8988T (cell line): ENCODE results near the gene ADAM12.
A peak's percentile ranks its signal among the peaks of the same experiment; 100 is the strongest.
"Not testable (repeated sequence)": the region's sequence is repeated elsewhere in the genome, so short reads cannot be mapped to it uniquely, and the experiment has no call there.

Experiments
- DNase-seq: peaks from one replicate; pipeline ENCODE4 v3.0.0; 2011

The ADAM12 gene

DNA sequence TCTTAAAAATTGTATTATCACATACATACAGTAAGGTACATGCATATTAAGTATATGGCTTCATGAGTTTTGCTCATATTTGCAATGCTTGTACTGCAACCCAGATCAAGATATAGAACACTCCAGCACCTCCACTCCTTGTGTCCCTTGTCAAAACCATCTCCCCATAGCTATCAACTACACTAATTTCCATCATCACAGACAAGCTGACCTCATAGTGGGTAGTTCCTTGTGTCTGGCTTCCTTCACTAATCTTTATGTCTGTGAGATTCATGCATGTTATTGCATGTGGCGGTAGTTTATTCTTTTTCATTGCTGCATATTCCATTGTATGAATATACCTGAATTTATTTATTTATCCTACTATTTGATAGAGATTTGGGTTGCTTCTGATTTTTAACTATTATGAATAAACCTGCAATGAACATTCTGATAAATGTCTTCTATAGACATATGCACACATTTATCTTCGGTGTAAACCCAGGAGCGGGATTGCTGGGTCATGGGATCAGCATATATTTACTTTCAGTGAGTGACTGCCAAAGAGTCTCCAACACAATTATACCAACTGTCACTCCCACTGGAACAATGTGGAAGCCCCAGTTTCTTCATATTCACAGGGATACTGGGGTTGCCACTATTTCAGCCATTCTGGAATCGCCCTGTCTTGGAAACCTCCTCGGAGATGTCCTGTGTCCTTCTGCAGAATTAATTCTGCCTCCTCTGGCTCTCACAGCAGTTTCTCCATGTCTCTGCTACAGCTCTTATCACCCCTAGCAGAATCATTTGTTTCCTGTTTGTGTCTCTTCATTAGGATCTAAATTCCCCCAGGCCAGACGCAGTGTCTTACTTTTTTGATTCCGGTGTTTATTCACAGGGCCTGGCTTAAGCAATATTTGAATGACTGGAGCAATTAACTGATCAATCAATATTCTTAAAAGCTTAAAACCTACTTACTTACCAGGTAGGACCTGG, 14.7 kb upstream of the ADAM12 start:
- DNase-seq: no peak

DNA sequence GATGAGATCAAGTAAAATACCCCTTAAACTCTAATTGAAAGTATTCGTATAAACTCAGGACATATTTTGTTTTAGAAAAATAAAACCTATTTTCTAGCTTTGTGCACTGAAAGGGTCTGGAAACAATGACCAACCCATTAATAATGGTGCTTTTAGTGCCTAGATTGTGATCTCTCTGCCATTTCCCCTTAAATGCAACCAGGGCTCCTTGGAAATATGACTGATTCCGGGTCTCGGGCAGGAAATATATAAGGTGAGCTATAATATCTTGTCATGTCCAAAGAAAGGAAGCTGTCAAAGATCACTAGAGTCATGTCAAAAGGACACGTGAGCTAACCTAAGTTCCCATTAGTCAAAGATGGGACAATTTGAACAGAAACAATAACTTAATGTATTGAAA, 12.4 kb upstream of the ADAM12 start:
- no peak for DNase-seq

DNA sequence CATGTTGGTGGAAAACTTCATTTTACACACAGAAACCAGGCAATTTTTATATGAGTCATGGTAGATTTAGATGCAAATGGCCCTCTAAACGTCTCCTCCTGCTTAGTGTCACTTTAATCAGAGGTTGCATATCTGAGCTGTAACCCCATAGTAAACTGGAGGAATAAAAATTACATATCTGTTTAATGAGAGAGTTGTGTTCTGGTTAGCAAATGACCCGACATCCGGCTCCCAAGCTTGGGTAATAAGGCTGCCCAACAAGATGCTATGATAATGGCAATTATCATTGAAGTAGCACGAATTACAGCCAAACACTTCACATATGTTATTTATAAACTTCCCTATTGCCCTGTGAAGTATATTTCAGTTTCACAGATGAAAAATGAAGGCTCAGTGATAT, 10.6 kb upstream of the ADAM12 start:
- no peak for DNase-seq

DNA sequence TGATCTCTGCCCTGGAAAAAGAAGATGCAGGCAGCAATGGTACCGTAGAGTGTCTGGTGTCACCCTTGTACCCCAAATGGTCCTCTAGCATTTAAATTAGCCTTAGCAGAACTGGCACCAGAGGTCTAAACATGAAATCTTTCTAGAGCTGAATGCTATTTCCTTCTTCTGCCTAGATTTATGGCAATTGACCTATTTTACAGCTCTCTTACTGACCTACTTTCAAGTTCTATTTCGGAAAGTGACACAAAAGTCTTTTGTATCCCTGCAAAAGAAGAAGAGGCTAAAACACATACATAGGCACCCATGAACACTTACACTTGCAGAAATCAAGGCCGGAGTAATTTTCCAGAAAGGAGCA, 10.1 kb upstream of the ADAM12 start:
- no peak for DNase-seq

DNA sequence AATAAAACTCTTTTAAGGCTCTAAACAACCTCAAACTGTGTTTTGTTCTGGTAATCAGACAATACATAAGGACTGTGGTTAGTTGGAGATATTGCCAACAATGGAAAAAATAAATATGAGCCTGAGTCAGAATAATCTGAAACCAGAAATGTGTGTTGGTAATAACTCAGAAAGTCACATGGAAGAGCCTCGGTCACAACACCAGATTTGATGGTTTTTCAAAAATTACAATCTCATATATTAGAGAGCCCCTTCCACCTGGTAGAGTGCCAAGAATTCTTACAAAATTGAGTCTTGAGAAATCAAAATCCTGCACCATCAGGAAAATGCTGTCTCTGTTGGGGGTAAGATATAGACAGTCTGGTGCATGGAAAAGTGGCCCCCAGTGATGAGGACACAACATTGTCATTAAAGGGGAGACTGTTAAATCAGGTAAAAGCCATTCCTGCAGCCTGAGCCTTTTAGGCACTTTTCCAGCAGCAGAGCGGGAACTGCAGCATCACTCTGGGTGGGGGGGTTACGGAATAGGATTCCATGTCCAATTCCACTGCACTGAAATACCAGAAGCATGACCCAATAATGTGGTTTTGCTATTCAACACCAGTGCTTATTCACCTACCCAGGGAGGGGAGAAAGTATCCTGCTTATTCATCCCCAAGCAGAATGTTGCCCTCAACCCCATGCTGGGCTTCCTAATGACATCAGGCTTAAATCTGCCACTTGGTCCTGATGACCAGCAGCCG, 9.5 kb upstream of the ADAM12 start:
- peak; percentile 51 for DNase-seq

DNA sequence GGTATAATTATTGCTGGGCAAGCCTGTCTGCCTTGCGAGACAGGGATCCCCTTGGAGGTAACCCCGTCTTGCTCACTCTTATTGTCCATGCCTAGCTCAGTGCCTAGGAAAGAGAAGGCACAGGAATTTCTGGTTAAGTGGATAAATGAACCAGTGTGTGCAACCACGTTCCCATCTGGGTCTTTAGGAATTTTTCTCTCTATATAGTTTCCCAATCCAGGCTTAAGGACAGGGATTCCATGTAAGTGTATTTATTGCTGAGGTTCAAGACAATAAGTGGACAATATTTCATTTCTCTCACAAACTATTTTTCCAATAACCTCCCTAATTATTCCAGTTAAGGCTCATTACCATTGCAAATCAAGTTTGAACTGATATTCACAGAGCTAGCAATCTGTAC, 8.9 kb upstream of the ADAM12 start:
- DNase-seq: no peak

DNA sequence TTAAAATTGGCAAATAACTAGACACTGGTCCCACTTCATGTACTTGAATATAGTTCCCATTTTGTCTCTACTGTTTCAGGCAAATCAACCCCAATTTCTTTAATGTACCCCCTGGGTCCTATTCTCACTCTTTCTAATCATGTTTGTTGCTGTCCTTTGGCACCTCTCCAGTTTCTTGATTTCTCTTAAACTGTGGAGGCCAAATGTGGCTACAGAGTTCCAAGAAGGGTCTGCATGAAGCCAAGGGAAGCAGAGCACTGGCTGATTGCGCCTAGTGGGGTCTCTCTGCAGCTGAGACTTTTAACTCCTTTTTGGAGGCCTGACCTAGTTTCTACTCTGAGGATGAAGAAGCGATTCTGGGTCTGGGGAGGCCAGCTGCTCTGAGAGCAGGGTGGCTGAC, 6.7 kb upstream of the ADAM12 start:
- no peak for DNase-seq

DNA sequence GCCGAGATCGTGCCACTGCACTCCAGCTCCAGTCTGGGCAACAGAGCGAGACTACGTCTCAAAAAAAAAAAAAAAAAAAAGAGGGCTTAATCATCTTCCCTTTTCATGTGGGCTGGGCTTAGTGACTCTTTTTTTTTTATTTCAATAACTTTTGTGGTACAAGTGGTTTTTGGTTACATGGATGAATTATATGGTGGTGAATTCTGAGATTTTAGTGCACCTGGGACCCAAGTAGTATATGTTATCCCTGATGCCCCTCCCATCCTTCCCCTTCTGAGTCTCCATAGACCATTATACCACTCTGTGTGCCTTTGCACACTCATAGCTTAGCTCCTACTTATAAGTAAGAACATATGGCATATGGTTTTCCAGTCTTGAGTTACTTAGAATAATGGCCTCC, 4.8 kb upstream of the ADAM12 start:
- DNase-seq: no peak

DNA sequence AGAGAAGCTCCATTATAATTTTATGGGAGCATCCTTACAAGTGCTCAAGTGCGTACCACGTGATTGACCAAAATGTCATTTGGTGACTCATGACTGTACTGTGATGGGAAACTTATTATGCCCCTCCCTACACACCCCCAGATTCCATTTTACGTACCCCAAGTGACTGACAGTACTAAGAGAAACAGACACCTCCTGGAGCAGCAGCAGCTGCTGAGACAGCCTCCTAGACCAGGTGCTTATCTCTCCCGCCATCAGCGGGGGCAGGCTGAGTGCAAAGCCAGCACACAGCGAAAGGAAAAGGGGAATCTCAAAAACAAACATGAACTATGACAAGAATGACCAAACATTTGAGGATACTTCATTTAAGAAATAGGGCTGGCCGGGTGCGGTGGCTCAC, 4.2 kb upstream of the ADAM12 start:
- DNase-seq: no peak

DNA sequence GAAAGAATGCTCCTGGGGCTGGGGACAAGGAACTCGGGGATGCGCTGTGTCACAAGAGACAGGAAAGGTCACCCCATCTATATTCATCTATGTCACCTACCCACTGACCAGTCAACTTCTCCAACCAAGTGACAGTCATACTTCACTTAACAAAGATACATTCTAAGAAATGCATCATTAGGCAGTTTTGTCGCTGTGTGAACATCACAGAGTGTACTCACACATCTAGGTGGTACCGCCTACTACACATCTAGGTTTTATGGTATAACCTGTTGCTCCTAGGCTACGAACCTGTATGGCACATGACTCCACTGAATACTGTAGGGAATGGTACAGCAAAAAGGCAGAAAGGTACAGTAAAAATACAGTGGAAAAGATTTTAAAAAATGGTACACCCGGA, 3.8 kb upstream of the ADAM12 start:
- DNase-seq: no peak

DNA sequence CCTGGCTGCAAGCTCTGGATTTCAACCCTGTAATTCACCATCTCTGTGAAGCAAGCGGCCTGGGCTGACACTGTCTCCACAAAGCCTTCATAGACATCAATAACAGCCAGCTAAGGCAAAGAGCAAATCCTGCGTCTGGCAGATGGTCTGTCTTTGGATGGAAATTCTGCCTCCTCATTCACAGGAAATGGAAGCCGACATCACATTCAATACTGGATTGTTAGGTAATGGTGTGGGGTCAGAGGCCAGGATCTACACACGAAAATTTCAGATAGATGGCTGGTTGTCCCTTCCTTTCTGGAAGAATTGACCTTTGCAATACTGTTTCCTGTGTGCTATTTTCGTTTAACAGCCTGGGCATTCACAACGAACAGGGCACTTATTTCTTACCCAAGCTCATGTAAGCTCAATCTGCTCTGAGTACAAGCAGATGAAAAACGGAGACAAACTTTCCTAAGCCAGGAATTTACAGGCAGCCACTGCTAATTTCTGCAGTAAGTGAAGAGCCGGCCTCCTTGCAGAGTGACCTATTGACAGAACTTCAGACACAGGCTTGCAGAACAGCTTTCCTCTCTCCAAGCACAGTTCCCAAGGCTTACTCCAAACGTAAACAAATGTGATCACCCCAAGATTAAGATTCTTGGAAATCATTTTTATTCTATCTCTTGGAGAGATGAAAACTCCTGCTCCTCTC, 3.1 kb upstream of the ADAM12 start:
- DNase-seq: no peak

DNA sequence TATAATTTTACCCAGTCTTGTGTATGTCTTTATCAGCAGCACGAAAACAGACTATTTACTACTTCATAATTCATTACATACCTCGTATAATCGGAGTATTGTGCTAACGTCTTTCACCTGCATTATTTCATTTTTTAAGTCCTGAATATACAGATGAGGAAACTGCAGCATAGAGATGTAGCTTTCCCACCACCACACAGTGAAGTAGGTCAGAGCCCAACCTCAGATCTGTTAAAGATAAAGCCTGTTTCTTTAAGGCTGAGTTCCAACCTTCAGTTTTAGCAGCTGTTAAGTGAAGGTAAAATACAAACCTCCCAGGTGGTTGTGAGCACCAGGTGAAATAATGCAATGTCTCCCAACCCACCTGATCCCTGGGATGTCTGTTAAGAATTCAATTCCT, 2.0 kb upstream of the ADAM12 start:
- DNase-seq: no peak

DNA sequence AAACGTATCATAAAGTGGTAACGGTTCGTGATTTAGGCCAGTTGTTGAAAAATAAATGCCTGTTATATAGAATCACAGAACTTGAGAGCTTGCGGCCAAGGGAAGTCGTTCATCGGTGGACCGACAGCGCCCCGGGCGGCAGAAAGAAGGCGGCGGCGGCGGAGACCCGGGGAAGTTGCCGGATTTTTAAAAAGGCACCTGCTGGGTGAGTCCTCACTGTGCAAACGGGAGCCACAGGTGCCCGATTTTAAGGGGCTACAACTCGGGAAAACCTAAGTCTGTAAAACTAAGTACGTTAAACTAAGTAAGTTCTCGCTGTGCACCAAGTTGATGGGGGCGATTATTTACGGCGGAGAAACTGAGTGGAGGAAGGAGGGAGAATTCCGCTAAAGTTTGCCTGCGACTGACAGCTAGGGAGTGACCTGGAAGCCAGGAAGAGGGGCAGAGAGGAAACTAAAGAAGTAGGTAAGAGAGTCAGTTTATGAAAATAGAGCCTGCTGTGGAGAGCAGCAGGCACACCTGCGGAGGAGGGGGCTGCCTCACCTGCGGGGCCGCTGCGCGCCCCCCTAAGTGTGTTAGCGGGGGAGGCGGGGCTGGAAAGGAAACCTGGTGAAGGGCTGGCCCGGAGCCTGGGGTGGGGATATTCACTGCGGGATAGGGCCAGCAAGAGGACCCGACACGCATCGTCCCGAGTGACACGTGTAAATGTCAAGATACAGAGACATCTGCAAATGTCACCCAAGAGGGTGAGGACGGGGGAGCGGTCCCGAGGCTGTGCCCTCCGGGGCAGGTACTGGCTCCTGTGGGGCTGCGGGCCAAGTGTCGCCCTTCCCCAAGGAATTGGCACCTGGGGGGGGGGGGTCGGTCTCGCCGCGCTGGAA, 996 bp downstream of the ADAM12 start:
- DNase-seq: no peak

DNA sequence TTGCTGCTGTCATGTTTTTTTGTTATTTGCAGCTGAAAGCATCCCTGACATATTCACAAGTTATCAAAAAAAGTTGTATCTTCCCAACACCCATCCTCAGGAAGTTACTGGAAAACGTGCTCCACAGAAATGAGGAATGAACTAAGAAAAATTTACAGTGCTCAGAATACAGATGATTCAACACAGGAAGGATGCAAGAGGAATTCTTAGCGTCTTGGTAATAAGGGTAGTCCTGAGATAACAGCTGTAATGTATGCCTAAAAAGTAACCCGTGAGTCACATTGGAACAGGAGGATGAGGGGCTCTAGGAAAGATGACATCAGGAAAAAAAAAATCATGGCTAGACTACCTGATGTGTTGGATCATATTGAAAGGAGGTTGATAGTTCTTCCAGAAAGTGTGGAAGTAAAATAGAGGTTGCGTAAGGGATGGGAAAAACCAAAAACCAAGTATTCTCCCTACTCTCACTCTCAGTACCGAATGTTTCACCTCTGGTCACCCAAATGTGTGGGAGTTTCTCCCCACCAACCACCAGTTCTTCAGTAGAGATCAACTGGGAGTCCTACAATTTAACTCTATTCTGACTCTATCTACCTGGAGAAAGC, 3.9 kb downstream of the ADAM12 start:
- DNase-seq: peak; percentile 51

DNA sequence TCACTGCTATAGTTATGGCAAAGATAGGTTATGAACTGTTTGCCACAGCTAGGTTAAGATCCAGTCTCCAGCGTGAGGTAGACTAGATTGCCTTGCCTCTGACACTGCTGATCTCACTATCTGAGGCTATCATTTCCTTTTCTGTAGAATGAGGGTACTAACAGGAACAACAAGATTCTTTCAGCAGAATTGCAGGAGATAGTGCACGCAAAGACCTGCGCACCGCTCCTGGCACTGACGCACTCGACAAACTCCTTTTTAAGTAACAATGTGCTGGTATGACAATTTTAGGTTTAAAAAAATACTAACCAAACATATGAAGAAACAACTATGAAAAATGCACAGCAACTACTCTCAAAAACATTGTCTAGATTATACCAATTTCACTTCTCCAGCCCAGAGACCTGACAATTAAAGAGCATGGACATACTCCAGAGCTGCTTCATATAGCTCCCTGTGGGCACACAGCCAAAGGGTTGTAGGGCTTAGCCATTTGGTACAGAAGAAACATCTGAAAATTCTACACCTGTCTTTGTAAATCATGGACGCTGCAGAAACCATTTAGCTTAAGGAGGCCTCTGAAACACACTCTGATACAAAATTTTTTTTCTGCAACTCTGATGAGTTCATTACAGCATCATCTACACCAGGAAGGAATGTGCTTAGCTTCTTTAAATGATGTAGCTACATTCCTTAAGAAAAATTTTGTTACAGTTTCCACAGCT, 7.8 kb downstream of the ADAM12 start:
- DNase-seq: no peak

DNA sequence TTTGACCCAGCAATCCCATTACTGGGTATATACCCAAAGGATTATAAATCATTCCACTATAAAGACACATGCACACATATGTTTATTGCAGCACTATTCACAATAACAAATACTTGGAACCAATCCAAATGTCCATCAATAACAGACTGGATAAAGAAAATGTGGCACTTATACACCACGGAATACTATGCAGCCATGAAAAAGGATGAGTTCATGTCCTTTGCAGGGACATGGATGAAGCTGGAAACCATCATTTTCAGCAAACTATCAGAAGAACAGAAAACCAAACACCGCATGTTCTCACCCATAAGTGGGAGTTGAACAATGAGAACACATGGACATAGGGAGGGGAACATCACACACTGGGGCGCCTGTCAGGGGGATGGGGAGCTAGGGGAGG, 9.1 kb downstream of the ADAM12 start:
- DNase-seq: not testable (repeated sequence)

DNA sequence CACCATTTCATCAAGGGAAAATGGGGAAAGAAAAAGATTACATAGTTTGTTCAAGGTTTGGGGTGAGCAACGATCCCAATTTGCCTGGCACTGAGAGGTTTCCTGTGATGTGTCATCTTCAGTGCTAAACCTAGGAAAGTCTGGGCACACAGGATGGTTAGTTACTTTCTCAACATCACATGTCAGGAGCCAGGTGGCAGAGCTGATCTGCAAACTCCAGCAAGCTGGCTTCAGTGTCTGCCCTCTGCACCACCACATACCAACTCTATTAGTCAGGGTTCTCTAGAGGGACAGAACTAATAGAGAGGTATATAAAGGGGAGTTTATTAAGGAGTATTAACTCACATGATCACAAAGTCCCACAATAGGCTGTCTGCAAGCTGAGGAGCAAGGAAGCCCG, 11.3 kb downstream of the ADAM12 start:
- no peak for DNase-seq

DNA sequence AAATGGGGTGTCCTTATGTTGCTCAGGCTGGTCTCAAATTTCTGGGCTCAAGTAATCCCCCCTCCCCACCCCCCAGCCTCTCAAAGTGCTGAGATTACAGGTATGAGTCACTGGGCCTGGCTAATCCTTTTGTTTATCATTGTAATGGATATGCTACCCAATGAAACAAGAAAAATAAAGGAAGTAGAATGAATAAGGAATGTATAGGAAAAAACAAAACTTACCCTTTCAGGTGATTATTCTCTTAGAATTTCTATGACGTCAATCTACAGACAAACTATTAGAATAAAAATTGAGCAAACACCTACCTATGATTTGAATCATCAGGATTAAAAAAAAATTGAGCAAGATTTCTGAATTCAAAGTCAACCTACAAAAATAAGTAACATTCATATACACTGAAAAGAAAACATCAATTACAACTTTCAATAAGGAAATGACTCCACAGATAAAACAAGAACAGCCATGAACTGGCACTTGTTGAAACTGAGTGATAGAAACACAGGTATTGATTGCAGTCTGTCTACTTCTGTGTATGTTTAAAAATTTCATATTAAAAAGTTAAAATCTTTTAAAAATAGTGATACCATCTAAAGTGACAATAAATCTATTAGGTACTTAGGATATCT, 12.2 kb downstream of the ADAM12 start:
- DNase-seq: no peak

DNA sequence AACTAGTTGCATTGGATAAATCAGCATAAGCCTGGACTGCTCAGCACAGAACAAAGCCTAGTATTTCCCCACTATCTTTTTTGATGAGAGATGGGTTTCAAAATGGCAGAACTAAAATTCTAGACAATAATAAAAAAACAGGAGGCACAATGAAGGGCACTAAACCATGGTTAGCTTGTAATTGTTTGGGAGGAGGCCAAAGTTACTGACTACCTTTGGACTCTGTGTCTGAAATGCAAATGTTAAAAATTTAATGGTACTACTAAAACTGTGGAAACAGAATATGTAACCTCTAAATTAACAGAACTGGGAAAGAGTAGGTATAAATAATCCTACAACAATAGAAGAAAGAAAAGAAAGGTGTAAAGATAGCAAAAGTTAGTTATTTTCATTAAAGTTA, 13.0 kb downstream of the ADAM12 start:
- DNase-seq: no peak

DNA sequence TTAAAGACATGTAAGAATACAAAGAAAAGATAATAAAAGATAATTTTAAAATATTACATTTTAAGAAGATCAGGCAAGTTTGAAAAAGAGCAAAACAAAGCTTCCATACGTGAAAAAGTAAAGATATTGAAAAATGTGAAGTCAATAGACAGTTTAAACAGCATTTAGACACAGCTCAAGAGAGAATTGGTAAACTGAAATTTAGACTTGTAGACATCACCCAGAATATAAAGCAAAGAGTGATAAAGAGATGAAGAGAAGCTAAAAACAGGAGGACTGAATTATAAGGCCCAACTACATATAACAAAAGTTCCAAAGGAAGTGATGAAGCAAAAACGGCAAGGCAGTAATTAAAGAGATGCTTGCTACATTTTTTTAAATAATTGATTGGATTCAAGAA, 13.8 kb downstream of the ADAM12 start:
- DNase-seq: no peak

DNA sequence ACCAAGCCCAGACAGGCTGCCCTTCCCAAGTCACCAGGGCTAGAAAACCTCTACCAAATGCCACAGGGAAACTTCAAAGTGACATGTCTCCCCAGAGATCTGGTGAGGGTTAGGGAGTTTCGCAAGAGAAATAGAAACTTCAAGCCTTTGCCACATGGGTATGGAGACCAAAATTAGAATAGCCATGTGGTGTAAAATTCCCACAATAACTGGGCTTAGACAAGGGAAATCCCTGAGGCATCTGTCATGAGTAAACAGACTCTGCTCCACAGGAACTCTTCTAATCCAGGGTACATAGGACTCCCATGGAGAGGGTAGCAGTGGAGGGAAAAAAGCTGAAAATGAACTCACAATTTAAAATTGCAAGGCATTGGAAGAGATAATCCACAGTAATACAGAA, 14.3 kb downstream of the ADAM12 start:
- DNase-seq: no peak
